Peyer's patch (tissue), 4 donors: Measurements from ENCODE around the gene PIMREG. TPM values are rescaled to one million over a fixed set of nuclear protein-coding genes. Genes with fewer than 3 reads are reported as not detected.

ENCODE experiments used
- DNase-seq, 3 donors: peaks; one replicate each; pipeline ENCODE4 v3.0.0-alpha.2; 2017 to 2019
- H3K27ac ChIP-seq, 4 donors: fragments of 200-600 bp; sonication (generic); one replicate each; pipeline ENCODE4 v1.5.1; 2016 to 2019
- H3K27me3 ChIP-seq, 2 donors: fragments of 200-600 bp; sonication (generic); one replicate each; pipeline ENCODE4 v1.5.1; 2019
- H3K36me3 ChIP-seq, 3 donors: fragments of 200-600 bp; sonication (generic); one replicate each; pipeline ENCODE4 v1.5.1; 2016 to 2019
- H3K4me1 ChIP-seq, 4 donors: fragments of 200-600 bp; sonication (generic); one replicate each; pipeline ENCODE4 v1.5.1; 2016 to 2019
- H3K4me3 ChIP-seq, 4 donors: fragments of 200-600 bp; sonication (generic); 1 replicate in 3 of 4; 2 replicates in 1 of 4; pipeline ENCODE4 v1.5.1; 2016 to 2019; ENCODE audit warnings: mild to moderate bottlenecking in 1 of 4
- H3K9me3 ChIP-seq, 4 donors: fragments of 200-600 bp; sonication (generic); one replicate each; pipeline ENCODE4 v1.5.1; 2016 to 2019; ENCODE audit warnings: mild to moderate bottlenecking in 1 of 4
- CTCF ChIP-seq, 6 experiments: fragments of 450-650 bp in 4 of 6; fragments of 200-600 bp in 2 of 6; sonication (generic) in 1 of 6; IDR thresholded peaks; one replicate each; pipeline ENCODE4 v1.5.1; 2017 to 2019; ENCODE audit warnings: antibody characterized with exemption in 6 of 6, mild to moderate bottlenecking in 3 of 6, moderate library complexity in 1 of 6
- POLR2A ChIP-seq, 2 donors: fragments of 450-650 bp; IDR thresholded peaks; one replicate each; pipeline ENCODE4 v1.5.1; 2017; ENCODE audit warnings: antibody characterized with exemption in 2 of 2, mild to moderate bottlenecking in 2 of 2, moderate library complexity in 2 of 2
- total RNA-seq, 4 donors: library from RNA; depleted of rRNA; stranded (reverse); fragments of >200 nt; gene quantifications; one replicate each; pipeline ENCODE4 v1.1.0, GENCODE V29; 2016

Gene PIMREG
- total RNA-seq, 4 donors from 2014 or later, result 0.67 to 9.8 (median 7.2) TPM

- H3K27ac ChIP-seq, result no peak overlapping the region
- DNase-seq, result no peak
- no peaks in the 10 kb centered on the region for H3K9me3 ChIP-seq
- TF ChIP-seq POLR2A (IDR thresholded peaks at IDR 0.05) (no peak), CTCF (IDR thresholded peaks at IDR 0.05) (peak in 3 of 6 experiments; percentile 15 to 39 (median 35))
- H3K27me3 ChIP-seq, result no peaks in the 10 kb centered on the region
- no peaks in the 10 kb centered on the region for H3K4me1 ChIP-seq
- no peaks in the 10 kb centered on the region for H3K36me3 ChIP-seq
- no peak overlapping the region for H3K4me3 ChIP-seq
Measured at GRCh38 chr17:6413065-6413464, 31.2 kb upstream of the PIMREG start.

- DNase-seq, result no peak
- TF ChIP-seq CTCF (IDR thresholded peaks at IDR 0.05), result no peak
- no peak for TF ChIP-seq POLR2A (IDR thresholded peaks at IDR 0.05)
Measured at GRCh38 chr17:6415616-6416015, 28.6 kb upstream of the PIMREG start.

GRCh38 chr17:6420173-6420641 is 24.0 kb upstream of the PIMREG start:
- no peaks in the 10 kb centered on the region for H3K27me3 ChIP-seq
- no peak overlapping the region for H3K4me3 ChIP-seq
- no peak overlapping the region for H3K27ac ChIP-seq
- TF ChIP-seq POLR2A (IDR thresholded peaks at IDR 0.05) (no peak), CTCF (IDR thresholded peaks at IDR 0.05) (peak in 3 of 6 experiments; percentile 2 to 19 (median 14))
- no peaks in the 10 kb centered on the region for H3K4me1 ChIP-seq
- H3K36me3 ChIP-seq, result no peaks in the 10 kb centered on the region
- no peaks in the 10 kb centered on the region for H3K9me3 ChIP-seq
- DNase-seq, result no peak

More at GRCh38 chr17:6415616-6416015, 28.6 kb upstream of the PIMREG start:
- Histone ChIP-seq H3K27me3 (no peaks in the 10 kb centered on the region), H3K27ac (no peak overlapping the region), H3K4me1 (no peaks in the 10 kb centered on the region), H3K9me3 (no peaks in the 10 kb centered on the region), H3K4me3 (no peak overlapping the region), H3K36me3 (no peaks in the 10 kb centered on the region)

- DNase-seq, result peak; percentile 62 to 89 (median 76)
- TF ChIP-seq CTCF (IDR thresholded peaks at IDR 0.05), result peak in 5 of 6 experiments; percentile 59 to 84 (median 79)
- TF ChIP-seq POLR2A (IDR thresholded peaks at IDR 0.05), result no peak
- H3K27ac ChIP-seq, result no peak overlapping the region
- H3K27me3 ChIP-seq, result no peaks in the 10 kb centered on the region
- no peaks in the 10 kb centered on the region for H3K36me3 ChIP-seq
- H3K4me3 ChIP-seq, result no peak overlapping the region
- no peaks in the 10 kb centered on the region for H3K9me3 ChIP-seq
- H3K4me1 ChIP-seq, result no peaks in the 10 kb centered on the region
Measured at GRCh38 chr17:6421700-6422604, 22.3 kb upstream of the PIMREG start.

GRCh38 chr17:6422654-6423241 is 21.5 kb upstream of the PIMREG start:
- Histone ChIP-seq H3K4me3 (no peak overlapping the region), H3K36me3 (no peaks in the 10 kb centered on the region), H3K9me3 (no peaks in the 10 kb centered on the region), H3K27ac (no peak overlapping the region), H3K27me3 (no peaks in the 10 kb centered on the region), H3K4me1 (peaks cover 0 to 7% (median 0%) of the 10 kb centered on the region in 4 donors)
- no peak for DNase-seq
- TF ChIP-seq POLR2A (IDR thresholded peaks at IDR 0.05) (no peak), CTCF (IDR thresholded peaks at IDR 0.05) (no peak)
